Measurements from ENCODE around the gene FGF18. TPM values are rescaled to one million over a fixed set of nuclear protein-coding genes. Genes with fewer than 3 reads are reported as not detected.

FGF18 gene
- total RNA-seq, 1 experiment from 2014 or later, result 0.94 TPM

DNA sequence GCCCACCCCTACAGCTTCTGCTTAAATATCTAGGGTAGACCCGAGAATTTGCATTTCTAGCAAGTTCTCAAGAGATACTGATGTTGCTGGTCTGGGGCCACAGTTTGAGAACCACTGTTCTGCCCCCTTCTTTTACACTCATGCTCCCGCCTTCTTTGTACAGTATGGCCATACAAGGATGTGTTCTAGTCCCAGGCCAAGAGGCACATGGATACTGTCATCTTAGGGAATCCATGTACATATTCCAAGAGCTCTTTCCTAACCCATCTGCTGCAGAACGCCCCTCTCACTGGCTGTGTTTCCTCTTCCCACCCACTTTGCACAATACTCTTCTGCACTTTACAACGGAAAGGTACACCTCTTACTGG, 44.4 kb downstream of the FGF18 start:
- no peak overlapping the region for H3K27ac ChIP-seq (ENCODE audit: insufficient read length, low read depth, low read length)
- no peak overlapping the region for H2BK15ac ChIP-seq (ENCODE audit: low read depth, low read length)
- Mint-ChIP-seq H3K27ac (no peak overlapping the region), H3K4me1 (peaks cover 7 to 11% of the 10 kb centered on the region in 2 experiments), H3K27me3 (ENCODE audit: low read depth) (peaks cover 5% of the 10 kb centered on the region), H3K4me3 (no peak overlapping the region), H3K9me3 (no peaks in the 10 kb centered on the region), H3K36me3 (ENCODE audit: insufficient read depth in 1 of 3, low read depth in 3 of 3) (no peaks in the 10 kb centered on the region)
- no peak for DNase-seq
- H3K4me1 ChIP-seq (ENCODE audit: insufficient read depth, low read length), result no peaks in the 10 kb centered on the region; the same call in 1 of the 2 replicates
- H2BK20ac ChIP-seq (ENCODE audit: low read depth, low read length, poor library complexity, severe bottlenecking), result no peak overlapping the region
- no peaks in the 10 kb centered on the region for H3K27me3 ChIP-seq (ENCODE audit: insufficient read depth, low read length)
- H3T11ph ChIP-seq (ENCODE audit: low read length), result no peak overlapping the region
- no peak overlapping the region for H3K18ac ChIP-seq (ENCODE audit: insufficient read length, low read depth, low read length)
- no peaks in the 10 kb centered on the region for H3K9me3 ChIP-seq (ENCODE audit: control insufficient read depth, low read depth, low read length)
- no peak overlapping the region for H3K4me2 ChIP-seq (ENCODE audit: insufficient read depth, insufficient read length, low read length)
- no CpG with 5 or more reads among the region's 4 CpGs for WGBS (ENCODE audit: extremely low coverage, insufficient read length, low lambda C conversion rate)
- no peaks in the 10 kb centered on the region for H3K23me2 ChIP-seq (ENCODE audit: insufficient read length, low read depth, low read length, poor library complexity, severe bottlenecking)
- H3K14ac ChIP-seq (ENCODE audit: insufficient read depth, low read length), result no peak overlapping the region
- H2BK120ac ChIP-seq (ENCODE audit: low read depth, low read length, poor library complexity, severe bottlenecking), result no peak overlapping the region
- no peak overlapping the region for H4K5ac ChIP-seq (ENCODE audit: insufficient read length, low read depth, low read length)
- no peak overlapping the region for H2AK5ac ChIP-seq (ENCODE audit: insufficient read length, low read length)
- H3K4ac ChIP-seq (ENCODE audit: low read depth, low read length), result no peak overlapping the region
- H2AFZ ChIP-seq (ENCODE audit: low read length), result no peak overlapping the region
- TF ChIP-seq, protein P1, sequence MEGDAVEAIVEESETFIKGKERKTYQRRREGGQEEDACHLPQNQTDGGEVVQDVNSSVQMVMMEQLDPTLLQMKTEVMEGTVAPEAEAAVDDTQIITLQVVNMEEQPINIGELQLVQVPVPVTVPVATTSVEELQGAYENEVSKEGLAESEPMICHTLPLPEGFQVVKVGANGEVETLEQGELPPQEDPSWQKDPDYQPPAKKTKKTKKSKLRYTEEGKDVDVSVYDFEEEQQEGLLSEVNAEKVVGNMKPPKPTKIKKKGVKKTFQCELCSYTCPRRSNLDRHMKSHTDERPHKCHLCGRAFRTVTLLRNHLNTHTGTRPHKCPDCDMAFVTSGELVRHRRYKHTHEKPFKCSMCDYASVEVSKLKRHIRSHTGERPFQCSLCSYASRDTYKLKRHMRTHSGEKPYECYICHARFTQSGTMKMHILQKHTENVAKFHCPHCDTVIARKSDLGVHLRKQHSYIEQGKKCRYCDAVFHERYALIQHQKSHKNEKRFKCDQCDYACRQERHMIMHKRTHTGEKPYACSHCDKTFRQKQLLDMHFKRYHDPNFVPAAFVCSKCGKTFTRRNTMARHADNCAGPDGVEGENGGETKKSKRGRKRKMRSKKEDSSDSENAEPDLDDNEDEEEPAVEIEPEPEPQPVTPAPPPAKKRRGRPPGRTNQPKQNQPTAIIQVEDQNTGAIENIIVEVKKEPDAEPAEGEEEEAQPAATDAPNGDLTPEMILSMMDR (conservative IDR thresholded peaks at IDR 0.05), result no peak
- H2BK5ac ChIP-seq (ENCODE audit: insufficient read length, low read length), result no peak overlapping the region
- no peaks in the 10 kb centered on the region for H3K79me2 ChIP-seq (ENCODE audit: insufficient read depth, low read length)
- H3K23ac ChIP-seq (ENCODE audit: insufficient read length, low read depth, low read length), result no peak overlapping the region
- no peak overlapping the region for H4K8ac ChIP-seq (replicated peaks; ENCODE audit: insufficient read length, low read depth, low read length)
- no peak overlapping the region for H3K56ac ChIP-seq (ENCODE audit: insufficient read length, low read depth, low read length)
- H4K20me1 ChIP-seq (ENCODE audit: control insufficient read depth, insufficient read depth, insufficient read length), result no peaks in the 10 kb centered on the region
- no peaks in the 10 kb centered on the region for H3K79me1 ChIP-seq (ENCODE audit: insufficient read depth, low read depth, low read length, poor library complexity, severe bottlenecking)
- H2BK12ac ChIP-seq (ENCODE audit: insufficient read length, low read depth, low read length), result no peak overlapping the region
- no peak overlapping the region for H3K9ac ChIP-seq (ENCODE audit: extremely low read depth, insufficient read length, low read length)
- no peak overlapping the region for H4K91ac ChIP-seq (ENCODE audit: insufficient read length, low read depth, low read length)
